HUES6 (cell line): ENCODE results near the gene CCDC188.

Source experiments
- H3K27ac ChIP-seq: 2 replicates; pipeline ENCODE4 v1.7.0; 2013; ENCODE audit warnings: low read depth, mild to moderate bottlenecking, low read length, inconsistent platforms
- H3K27me3 ChIP-seq: 2 replicates; pipeline ENCODE4 v1.6.1; 2013; ENCODE audit warnings: low read length; ENCODE audit not compliant: control insufficient read depth, insufficient read depth
- H3K36me3 ChIP-seq: 2 replicates; pipeline ENCODE4 v1.6.1; 2013; ENCODE audit warnings: low read length; ENCODE audit not compliant: control insufficient read depth, insufficient read depth
- H3K4me1 ChIP-seq: 2 replicates; pipeline ENCODE4 v1.6.1; 2013; ENCODE audit warnings: low read length; ENCODE audit not compliant: control insufficient read depth, insufficient read depth
- H3K4me3 ChIP-seq: 2 replicates; pipeline ENCODE4 v1.5.1; 2013; ENCODE audit warnings: low read depth, low read length
- H3K9ac ChIP-seq: one replicate; pipeline ENCODE4 v1.6.1; 2013; ENCODE audit warnings: mild to moderate bottlenecking, low read length
- H3K9me3 ChIP-seq: 2 replicates; pipeline ENCODE4 v1.6.1; 2013; ENCODE audit warnings: low read depth, low read length; ENCODE audit not compliant: control insufficient read depth, insufficient read depth

Gene CCDC188

GRCh38 chr22:20130319-20130718, 20.5 kb downstream of the CCDC188 start:
- no peaks in the 10 kb centered on the region for H3K9me3 ChIP-seq
- peaks cover 33% of the 10 kb centered on the region for H3K36me3 ChIP-seq
- H3K9ac ChIP-seq, result no peak overlapping the region
- H3K27ac ChIP-seq, result no peak overlapping the region
- H3K27me3 ChIP-seq, result no peaks in the 10 kb centered on the region
- peak overlapping the region; percentile 78 for H3K4me3 ChIP-seq
- H3K4me1 ChIP-seq, result peaks cover 5% of the 10 kb centered on the region

- H3K9ac ChIP-seq, result no peak overlapping the region
- no peaks in the 10 kb centered on the region for H3K9me3 ChIP-seq
- no peaks in the 10 kb centered on the region for H3K27me3 ChIP-seq
- H3K36me3 ChIP-seq, result peaks cover 39% of the 10 kb centered on the region
- H3K4me1 ChIP-seq, result peaks cover 5% of the 10 kb centered on the region
- H3K27ac ChIP-seq, result no peak overlapping the region
- H3K4me3 ChIP-seq, result no peak overlapping the region
Measured at GRCh38 chr22:20129747-20130014, 21.2 kb downstream of the CCDC188 start.

- peaks cover 45% of the 10 kb centered on the region for H3K36me3 ChIP-seq
- H3K9me3 ChIP-seq, result no peaks in the 10 kb centered on the region
- no peaks in the 10 kb centered on the region for H3K27me3 ChIP-seq
- H3K4me3 ChIP-seq, result no peak overlapping the region
- no peak overlapping the region for H3K27ac ChIP-seq
- peaks cover 5% of the 10 kb centered on the region for H3K4me1 ChIP-seq
- no peak overlapping the region for H3K9ac ChIP-seq
Measured at GRCh38 chr22:20128902-20129746, 21.7 kb downstream of the CCDC188 start.

GRCh38 chr22:20128619-20128901, 22.3 kb downstream of the CCDC188 start:
- Histone ChIP-seq H3K27ac (no peak overlapping the region), H3K36me3 (peaks cover 50% of the 10 kb centered on the region)

GRCh38 chr22:20127869-20128618, 22.8 kb downstream of the CCDC188 start:
- Histone ChIP-seq H3K27ac (no peak overlapping the region), H3K9ac (no peak overlapping the region), H3K4me3 (no peak overlapping the region), H3K4me1 (peaks cover 5% of the 10 kb centered on the region), H3K9me3 (no peaks in the 10 kb centered on the region), H3K27me3 (no peaks in the 10 kb centered on the region), H3K36me3 (peaks cover 54% of the 10 kb centered on the region)

More at GRCh38 chr22:20128619-20128901, 22.3 kb downstream of the CCDC188 start:
- no peaks in the 10 kb centered on the region for H3K27me3 ChIP-seq
- no peak overlapping the region for H3K9ac ChIP-seq
- no peak overlapping the region for H3K4me3 ChIP-seq
- H3K4me1 ChIP-seq, result peaks cover 5% of the 10 kb centered on the region
- H3K9me3 ChIP-seq, result no peaks in the 10 kb centered on the region

GRCh38 chr22:20127318-20127868, 23.5 kb downstream of the CCDC188 start:
- H3K27ac ChIP-seq, result no peak overlapping the region
- H3K36me3 ChIP-seq, result peaks cover 57% of the 10 kb centered on the region
- H3K9ac ChIP-seq, result no peak overlapping the region
- 0 out of 2 replicates have a peak, but pooled peaks cover under 1% of the 10 kb centered on the region for H3K4me1 ChIP-seq
- no peak overlapping the region for H3K4me3 ChIP-seq
- no peaks in the 10 kb centered on the region for H3K9me3 ChIP-seq
- no peaks in the 10 kb centered on the region for H3K27me3 ChIP-seq

GRCh38 chr22:20126284-20127029, 24.4 kb downstream of the CCDC188 start:
- H3K4me1 ChIP-seq, result no peaks in the 10 kb centered on the region
- H3K36me3 ChIP-seq, result peaks cover 67% of the 10 kb centered on the region
- no peaks in the 10 kb centered on the region for H3K27me3 ChIP-seq
- no peak overlapping the region for H3K4me3 ChIP-seq
- H3K9me3 ChIP-seq, result no peaks in the 10 kb centered on the region
- H3K9ac ChIP-seq, result no peak overlapping the region
- no peak overlapping the region for H3K27ac ChIP-seq

GRCh38 chr22:20125201-20126174, 25.4 kb downstream of the CCDC188 start:
- Histone ChIP-seq H3K9me3 (no peaks in the 10 kb centered on the region), H3K36me3 (peaks cover 77% of the 10 kb centered on the region), H3K4me3 (no peak overlapping the region), H3K4me1 (no peaks in the 10 kb centered on the region), H3K27me3 (no peaks in the 10 kb centered on the region), H3K9ac (no peak overlapping the region), H3K27ac (no peak overlapping the region)

- Histone ChIP-seq H3K9ac (no peak overlapping the region), H3K27ac (no peak overlapping the region), H3K36me3 (peaks cover 89% of the 10 kb centered on the region), H3K27me3 (no peaks in the 10 kb centered on the region), H3K9me3 (no peaks in the 10 kb centered on the region), H3K4me3 (no peak overlapping the region), H3K4me1 (no peaks in the 10 kb centered on the region)
Measured at GRCh38 chr22:20124083-20124787, 26.6 kb downstream of the CCDC188 start.
